HEK293 (cell line): Measurements from ENCODE around the gene ISM1.

Experiments used
- CTCF ChIP-seq: fragments of 450-650 bp; formaldehyde crosslinking; IDR thresholded peaks from 2 replicates; pipeline ENCODE4 v1.5.1; 2016; ENCODE audit warnings: missing biosample characterization, missing genetic modification characterization
- HOXD13 ChIP-seq: sonication (generic); formaldehyde crosslinking; IDR thresholded peaks from 2 replicates; pipeline ENCODE4 v1.8.0; 2022; ENCODE audit warnings: missing genetic modification reagents, borderline replicate concordance

DNA sequence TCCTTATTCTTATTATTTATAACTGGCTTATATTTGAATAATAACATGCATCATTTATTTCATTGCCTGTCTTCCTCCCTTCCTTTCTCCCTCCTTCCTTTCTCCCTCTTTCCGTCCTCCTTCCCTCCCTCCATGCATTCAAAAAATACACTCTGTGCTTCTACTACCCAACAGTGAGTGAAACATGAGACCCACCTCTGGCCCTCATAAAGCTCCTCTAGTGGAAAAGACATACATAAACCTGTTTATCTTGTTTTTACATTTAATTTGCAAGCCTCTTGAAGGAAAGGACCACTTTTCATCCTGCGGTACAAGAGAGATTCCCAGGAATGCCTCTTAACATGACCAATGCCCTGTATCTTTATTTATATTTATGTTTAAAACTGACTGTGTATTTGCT is 21.8 kb upstream of the ISM1 start:
- TF ChIP-seq HOXD13, result no peak
- TF ChIP-seq CTCF (tag by site-specific recombination), result no peak
